Upper lobe of left lung (tissue), 6 donors: ENCODE results near the gene CDH13. TPM values are rescaled to one million over a fixed set of nuclear protein-coding genes. Genes with fewer than 3 reads are reported as not detected.
A peak's percentile ranks its signal among the peaks of the same experiment; 100 is the strongest.

Experiments used
- ATAC-seq, 2 donors: fragments of 200-7000 bp; cut with Tn5 transposase; one replicate each; pipeline ENCODE4 v1.9.1; 2022; ENCODE audit warnings: mild to moderate bottlenecking in 2 of 2, moderate library complexity in 2 of 2; ENCODE audit not compliant: low FRiP score in 2 of 2
- DNase-seq, 2 donors: peaks; one replicate each; pipeline ENCODE4 v3.0.0-alpha.2; 2019 to 2020
- H3K27ac ChIP-seq, 4 donors: fragments of 200-600 bp; sonication (generic); one replicate each; pipeline ENCODE4 v1.5.1; 2016 to 2019
- H3K27me3 ChIP-seq, 4 donors: fragments of 200-600 bp; sonication (generic); one replicate each; pipeline ENCODE4 v1.5.1; 2017 to 2019
- H3K36me3 ChIP-seq, 4 donors: fragments of 200-600 bp; sonication (generic); one replicate each; pipeline ENCODE4 v1.5.1; 2016 to 2019
- H3K4me1 ChIP-seq, 4 donors: fragments of 200-600 bp; sonication (generic); one replicate each; pipeline ENCODE4 v1.5.1; 2018 to 2019
- H3K4me3 ChIP-seq, 4 donors: fragments of 200-600 bp; sonication (generic); one replicate each; pipeline ENCODE4 v1.5.1; 2017 to 2019; ENCODE audit warnings: mild to moderate bottlenecking in 2 of 4, moderate library complexity in 1 of 4
- H3K9me3 ChIP-seq, 4 donors: fragments of 200-600 bp; sonication (generic); one replicate each; pipeline ENCODE4 v1.5.1; 2018 to 2019
- EP300 ChIP-seq, 4 donors: sonication (generic); formaldehyde crosslinking; IDR thresholded peaks; one replicate each; pipeline ENCODE4 v1.5.1; 2017; ENCODE audit warnings: antibody characterized with exemption in 4 of 4, control low read depth in 2 of 4
- POLR2A ChIP-seq, 4 donors: fragments of 450-650 bp; IDR thresholded peaks; one replicate each; pipeline ENCODE4 v1.5.1; 2016 to 2017; ENCODE audit warnings: antibody characterized with exemption in 4 of 4, mild to moderate bottlenecking in 2 of 4
- POLR2AphosphoS5 ChIP-seq, 2 donors: sonication (generic); formaldehyde crosslinking; IDR thresholded peaks; one replicate each; pipeline ENCODE4 v1.5.1; 2017; ENCODE audit warnings: antibody characterized with exemption in 2 of 2
- WGBS, 2 donors: methylation state at CpG; one replicate each; pipeline ENCODE4 v1.1.5; 2017 to 2018; 5-methylcytosine and 5-hydroxymethylcytosine counted together
- total RNA-seq, 6 donors: library from RNA; depleted of rRNA in 4 of 6; stranded (reverse); fragments of >200 nt in 4 of 6; gene quantifications; one replicate each; pipeline versions ENCODE4 v1.1.0 to v1.2.1, GENCODE V29; 2016 to 2021
- TF ChIP-seq, protein P1 (sequence below), 6 experiments: fragments of 450-650 bp in 4 of 6; fragments of 200-600 bp in 2 of 6; sonication (generic) in 2 of 6; IDR thresholded peaks; one replicate each; pipeline ENCODE4 v1.5.1; 2016 to 2019; ENCODE audit warnings: antibody characterized with exemption in 6 of 6
- donor health status: DM: no; HTN: no; CAD: no; lungs with moderate emphysema.
- donor health status: DM: no; HTN: yes; CAD: no; lungs with severe emphysema.

Gene CDH13
- total RNA-seq, 6 donors from 2014 or later = 11.3 to 39.8 (median 19.9) TPM

DNA sequence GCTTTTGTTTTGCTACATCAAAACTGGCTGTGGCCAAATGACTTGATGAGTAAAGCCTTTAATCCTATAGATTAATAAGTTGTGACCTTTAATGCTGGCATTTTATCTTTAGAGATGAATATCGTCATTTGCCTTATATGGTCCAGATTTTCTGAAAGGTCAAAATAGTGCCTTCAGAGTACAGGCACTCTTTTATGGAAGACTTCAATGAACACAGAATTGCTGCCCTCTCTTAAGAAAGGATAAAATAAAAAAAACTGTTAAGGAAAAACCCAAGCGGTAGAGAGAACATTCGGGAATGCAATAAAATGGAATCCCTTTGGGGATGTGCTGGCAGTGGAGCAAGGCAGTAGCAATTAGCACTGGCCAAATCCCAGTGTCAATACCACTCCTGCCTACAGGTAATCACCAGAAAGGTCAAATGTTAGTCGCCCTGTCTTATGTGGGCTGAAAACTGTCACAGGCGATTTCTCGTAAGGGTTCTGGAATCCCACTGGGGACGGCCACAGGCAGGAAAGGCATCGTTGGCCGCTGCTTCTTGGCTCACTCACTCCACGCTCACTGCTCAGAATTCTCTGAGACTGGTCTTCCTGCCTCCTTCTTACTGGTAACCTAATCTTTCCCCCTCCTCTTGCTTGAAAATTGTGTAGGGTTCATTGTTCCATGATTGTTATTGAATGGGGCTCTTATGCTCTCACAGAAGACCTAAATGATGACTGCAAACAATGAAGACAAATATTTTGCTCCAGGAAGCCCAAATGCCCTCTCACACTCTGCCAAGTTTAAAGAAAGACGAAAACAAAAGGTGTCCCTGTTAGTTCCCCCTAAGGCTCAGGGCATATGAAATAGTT lies 1135.6 kb downstream of the CDH13 start:
- 72 to 75% methylated on average over 11 of the region's 11 CpGs for WGBS, 2 donors
- Histone ChIP-seq H3K27me3 (no peaks in the 10 kb centered on the region), H3K4me1 (no peaks in the 10 kb centered on the region), H3K4me3 (no peak overlapping the region), H3K36me3 (no peaks in the 10 kb centered on the region), H3K9me3 (peaks cover 0 to 10% (median 0%) of the 10 kb centered on the region in 4 donors), H3K27ac (no peak overlapping the region)
- TF ChIP-seq POLR2A (IDR thresholded peaks at IDR 0.05) (no peak), EP300 (IDR thresholded peaks at IDR 0.05) (no peak), POLR2AphosphoS5 (IDR thresholded peaks at IDR 0.05) (no peak)
- no peak for DNase-seq
- ATAC-seq = no peak

DNA sequence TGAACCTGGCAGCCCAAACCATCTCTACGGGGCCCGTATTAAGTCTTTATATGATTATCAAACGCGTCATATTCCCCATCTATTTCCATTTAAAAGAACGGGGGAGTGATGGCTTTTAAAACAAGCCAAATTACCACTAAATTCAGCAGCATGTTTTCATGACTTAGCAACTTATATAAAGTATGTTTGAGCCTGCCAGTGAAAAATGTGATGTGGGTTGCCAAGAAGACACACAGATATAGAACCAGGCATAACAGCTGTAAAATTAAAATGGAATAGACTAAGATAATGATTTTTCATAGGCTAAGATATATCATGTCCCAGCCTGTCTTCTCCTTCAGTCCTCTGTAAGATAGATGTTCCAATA lies 1136.2 kb downstream of the CDH13 start:
- Histone ChIP-seq H3K36me3 (no peaks in the 10 kb centered on the region), H3K9me3 (peaks cover 0 to 10% (median 0%) of the 10 kb centered on the region in 4 donors), H3K27me3 (no peaks in the 10 kb centered on the region), H3K27ac (no peak overlapping the region), H3K4me1 (no peaks in the 10 kb centered on the region), H3K4me3 (no peak overlapping the region)
- DNase-seq (no peak), ATAC-seq (no peak)
- TF ChIP-seq POLR2AphosphoS5 (IDR thresholded peaks at IDR 0.05) (no peak), EP300 (IDR thresholded peaks at IDR 0.05) (no peak), POLR2A (IDR thresholded peaks at IDR 0.05) (no peak)
- TF ChIP-seq, protein P1, sequence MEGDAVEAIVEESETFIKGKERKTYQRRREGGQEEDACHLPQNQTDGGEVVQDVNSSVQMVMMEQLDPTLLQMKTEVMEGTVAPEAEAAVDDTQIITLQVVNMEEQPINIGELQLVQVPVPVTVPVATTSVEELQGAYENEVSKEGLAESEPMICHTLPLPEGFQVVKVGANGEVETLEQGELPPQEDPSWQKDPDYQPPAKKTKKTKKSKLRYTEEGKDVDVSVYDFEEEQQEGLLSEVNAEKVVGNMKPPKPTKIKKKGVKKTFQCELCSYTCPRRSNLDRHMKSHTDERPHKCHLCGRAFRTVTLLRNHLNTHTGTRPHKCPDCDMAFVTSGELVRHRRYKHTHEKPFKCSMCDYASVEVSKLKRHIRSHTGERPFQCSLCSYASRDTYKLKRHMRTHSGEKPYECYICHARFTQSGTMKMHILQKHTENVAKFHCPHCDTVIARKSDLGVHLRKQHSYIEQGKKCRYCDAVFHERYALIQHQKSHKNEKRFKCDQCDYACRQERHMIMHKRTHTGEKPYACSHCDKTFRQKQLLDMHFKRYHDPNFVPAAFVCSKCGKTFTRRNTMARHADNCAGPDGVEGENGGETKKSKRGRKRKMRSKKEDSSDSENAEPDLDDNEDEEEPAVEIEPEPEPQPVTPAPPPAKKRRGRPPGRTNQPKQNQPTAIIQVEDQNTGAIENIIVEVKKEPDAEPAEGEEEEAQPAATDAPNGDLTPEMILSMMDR (IDR thresholded peaks at IDR 0.05) = no peak
- WGBS, 2 donors = 84 to 91% methylated on average over 5 of the region's 5 CpGs

DNA sequence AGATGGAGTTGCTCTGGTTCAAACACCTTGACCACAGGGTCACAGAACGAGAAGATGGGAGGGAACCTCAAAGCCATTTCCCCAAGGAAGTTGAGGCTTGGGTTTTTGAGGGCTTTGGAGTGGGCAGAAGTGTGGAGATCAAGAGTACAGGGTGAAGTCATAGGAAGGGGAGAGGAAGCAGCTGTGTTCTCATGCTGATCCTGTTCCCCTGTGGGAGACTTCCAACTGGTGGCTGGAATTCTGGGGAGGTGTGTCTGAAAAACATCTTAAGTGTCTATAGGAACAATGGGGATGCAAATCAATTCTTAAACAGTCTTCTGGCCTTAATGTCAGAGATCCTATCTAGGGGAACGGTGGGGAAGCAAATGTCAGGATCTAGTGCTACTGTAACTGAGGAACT lies 1142.2 kb downstream of the CDH13 start:
- TF ChIP-seq POLR2A (IDR thresholded peaks at IDR 0.05) (no peak), POLR2AphosphoS5 (IDR thresholded peaks at IDR 0.05) (no peak), EP300 (IDR thresholded peaks at IDR 0.05) (no peak)
- TF ChIP-seq, protein P1 (IDR thresholded peaks at IDR 0.05) = no peak
- Histone ChIP-seq H3K4me3 (no peak overlapping the region), H3K9me3 (no peaks in the 10 kb centered on the region), H3K27me3 (no peaks in the 10 kb centered on the region), H3K4me1 (peaks cover 0 to 17% (median 4%) of the 10 kb centered on the region in 4 donors), H3K27ac (peak overlapping the region in 1 of 4 donors; percentile 6), H3K36me3 (no peaks in the 10 kb centered on the region)
- 24 to 27% methylated on average over 2 of the region's 2 CpGs for WGBS, 2 donors
- DNase-seq (no peak), ATAC-seq (no peak)

DNA sequence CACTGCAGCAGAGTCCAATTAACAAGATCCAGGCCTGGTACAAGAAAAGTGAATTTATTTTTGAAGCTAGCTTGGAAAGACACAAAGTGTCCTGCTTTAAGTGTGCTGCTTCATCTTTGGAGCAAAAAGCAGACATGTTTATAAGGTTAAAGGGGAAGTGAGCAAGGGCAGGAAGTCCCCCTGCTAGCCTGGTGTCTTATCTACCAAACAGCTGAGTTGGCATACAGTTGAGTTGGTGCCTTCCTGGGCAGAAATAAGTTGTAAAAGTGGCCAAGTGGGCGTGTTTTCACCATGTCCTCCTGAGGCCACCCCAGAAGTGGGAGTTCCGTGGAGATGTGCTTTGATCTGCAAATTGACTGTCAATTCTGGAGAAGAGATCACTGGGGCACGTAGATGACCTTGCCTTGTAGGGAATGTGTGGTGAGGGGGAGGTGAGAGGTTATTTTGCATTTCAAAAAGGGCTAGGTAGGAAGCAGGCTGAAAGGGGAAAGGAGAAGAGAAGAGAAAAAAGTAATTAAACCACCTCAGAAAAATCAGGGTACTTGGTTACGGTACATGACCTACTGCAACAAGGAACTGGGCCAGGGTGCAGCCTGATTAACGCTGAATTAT lies 1142.7 kb downstream of the CDH13 start:
- ATAC-seq (peak in 1 of 2 donors; percentile 49), DNase-seq (no peak)
- no peaks in the 10 kb centered on the region for H3K27me3 ChIP-seq
- H3K27ac ChIP-seq = peak overlapping the region in 1 of 4 donors; percentile 6
- H3K9me3 ChIP-seq = no peaks in the 10 kb centered on the region
- 42 to 44% methylated on average over 5 of the region's 5 CpGs for WGBS, 2 donors
- H3K4me1 ChIP-seq = peaks cover 0 to 17% (median 4%) of the 10 kb centered on the region in 4 donors
- H3K36me3 ChIP-seq = no peaks in the 10 kb centered on the region
- no peak overlapping the region for H3K4me3 ChIP-seq
- TF ChIP-seq, protein P1 (IDR thresholded peaks at IDR 0.05) = no peak
- no peak for TF ChIP-seq POLR2A (IDR thresholded peaks at IDR 0.05)
- no peak for TF ChIP-seq EP300 (IDR thresholded peaks at IDR 0.05)
- TF ChIP-seq POLR2AphosphoS5 (IDR thresholded peaks at IDR 0.05) = no peak

DNA sequence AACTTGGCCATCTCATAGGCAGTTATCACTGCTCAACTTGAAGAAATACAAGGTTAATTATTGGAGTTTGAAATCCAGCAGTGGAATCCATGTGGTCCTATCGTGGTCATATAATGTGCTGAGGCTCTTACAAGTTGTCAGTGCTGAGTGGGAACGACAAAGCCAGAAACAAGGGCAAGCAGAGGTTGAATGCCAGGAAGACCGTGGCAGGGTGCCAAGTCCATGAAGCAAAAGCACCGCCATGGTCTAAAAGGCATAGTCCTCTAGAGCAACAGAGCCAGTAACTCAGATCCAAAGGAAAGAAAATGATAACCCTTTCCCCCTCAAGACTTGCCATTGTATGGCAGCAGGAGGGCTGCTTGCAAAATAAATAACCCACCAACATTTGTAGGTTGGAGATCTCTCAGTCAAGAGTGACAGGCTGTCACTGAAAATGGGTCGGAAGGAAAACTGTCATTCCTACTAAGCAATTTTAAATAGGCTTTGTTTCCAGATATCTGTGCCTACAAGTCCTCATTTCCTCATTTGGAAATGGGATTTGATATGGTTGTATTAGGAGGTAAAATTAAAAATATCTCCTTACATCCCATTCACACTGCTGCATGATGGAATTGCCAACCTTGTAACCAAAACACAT lies 1144.7 kb downstream of the CDH13 start:
- DNase-seq (no peak), ATAC-seq (no peak)
- WGBS, 2 donors = 35 to 49% methylated on average over 5 of the region's 5 CpGs
- Histone ChIP-seq H3K27me3 (no peaks in the 10 kb centered on the region), H3K9me3 (no peaks in the 10 kb centered on the region), H3K4me1 (peaks cover 0 to 17% (median 4%) of the 10 kb centered on the region in 4 donors), H3K4me3 (no peak overlapping the region), H3K27ac (no peak overlapping the region), H3K36me3 (no peaks in the 10 kb centered on the region)
- no peak for TF ChIP-seq POLR2A (IDR thresholded peaks at IDR 0.05)
- TF ChIP-seq POLR2AphosphoS5 (IDR thresholded peaks at IDR 0.05) = no peak
- TF ChIP-seq, protein P1 (IDR thresholded peaks at IDR 0.05) = no peak
- no peak for TF ChIP-seq EP300 (IDR thresholded peaks at IDR 0.05)
